ENCODE data around the gene INPP4A.
A peak's percentile ranks its signal among the peaks of the same experiment; 100 is the strongest.

The INPP4A gene

DNA sequence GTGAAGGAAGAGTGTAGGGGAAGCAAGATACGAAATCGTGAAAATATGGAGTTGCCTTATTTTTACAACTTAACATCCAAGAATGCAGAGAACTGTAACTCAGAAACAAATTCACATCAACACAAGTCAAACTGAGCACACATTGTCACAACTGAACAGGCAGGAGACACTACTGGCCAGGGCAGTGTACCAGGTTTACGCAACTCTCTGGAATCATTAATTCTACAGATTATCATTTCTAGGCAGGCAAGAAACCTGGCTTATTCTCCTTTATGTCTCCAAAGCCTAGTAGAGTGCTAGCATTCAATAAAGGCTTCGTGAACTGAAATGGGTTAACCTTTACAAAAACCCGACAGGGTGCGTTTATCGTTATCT lies 163.1 kb downstream of the INPP4A start:
- peak overlapping the region; percentile 79 for H3K4me3 ChIP-seq (ENCODE audit: low read depth, low read length)
- TF ChIP-seq CTCF (IDR thresholded peaks at IDR 0.05; ENCODE audit: low read depth, low read length): no peak

- H3K4me3 ChIP-seq (ENCODE audit: low read depth, low read length): peak within 1 kb of the TSS; percentile 79
- TF ChIP-seq CTCF (IDR thresholded peaks at IDR 0.05; ENCODE audit: low read depth, low read length): no peak
Observed at GRCh38 chr2:98608116-98608961, 163.7 kb downstream of the INPP4A start, which contains the start of the genes COA5 and UNC50. TSS of gene COA5 (minus strand) at chr2:98608512. CDS start at chr2:98608405, 107 bp downstream. TSS of gene UNC50 (plus strand) at chr2:98608589. CDS start at chr2:98609760, 1,171 bp downstream.

DNA sequence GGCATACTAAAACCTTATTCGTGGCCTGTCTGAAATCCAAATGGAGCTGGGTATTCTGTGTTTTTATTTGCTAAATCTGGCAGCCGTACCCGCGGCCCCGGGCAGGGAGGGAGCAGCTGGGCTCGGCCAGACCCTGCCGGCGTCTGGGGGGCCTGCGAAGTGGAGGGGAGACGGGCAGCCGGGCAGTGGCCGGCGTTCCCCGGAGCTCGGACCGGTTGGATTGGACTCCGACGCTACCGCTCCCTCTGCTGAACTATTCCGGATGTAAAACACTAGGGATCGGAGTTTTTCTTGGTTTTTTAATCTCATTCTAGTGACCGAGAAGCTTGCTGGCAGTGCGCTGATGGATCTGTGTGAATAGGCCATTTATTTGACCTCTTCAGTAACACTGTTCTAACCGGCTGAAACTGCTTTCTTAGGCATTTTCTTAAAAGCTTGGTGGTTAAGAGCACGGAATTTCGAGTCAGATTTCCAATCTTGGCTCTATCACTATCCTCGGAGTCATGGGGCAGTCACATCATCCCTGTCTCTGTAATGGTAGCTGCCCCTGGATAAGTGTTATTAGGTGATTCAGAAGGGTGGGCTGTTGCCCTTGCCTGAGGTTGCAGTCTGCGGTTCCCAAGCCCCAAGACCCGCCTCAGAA lies 164.4 kb downstream of the INPP4A start:
- TF ChIP-seq CTCF (IDR thresholded peaks at IDR 0.05; ENCODE audit: low read depth, low read length): no peak
- peak overlapping the region; percentile 79 for H3K4me3 ChIP-seq (ENCODE audit: low read depth, low read length)

DNA sequence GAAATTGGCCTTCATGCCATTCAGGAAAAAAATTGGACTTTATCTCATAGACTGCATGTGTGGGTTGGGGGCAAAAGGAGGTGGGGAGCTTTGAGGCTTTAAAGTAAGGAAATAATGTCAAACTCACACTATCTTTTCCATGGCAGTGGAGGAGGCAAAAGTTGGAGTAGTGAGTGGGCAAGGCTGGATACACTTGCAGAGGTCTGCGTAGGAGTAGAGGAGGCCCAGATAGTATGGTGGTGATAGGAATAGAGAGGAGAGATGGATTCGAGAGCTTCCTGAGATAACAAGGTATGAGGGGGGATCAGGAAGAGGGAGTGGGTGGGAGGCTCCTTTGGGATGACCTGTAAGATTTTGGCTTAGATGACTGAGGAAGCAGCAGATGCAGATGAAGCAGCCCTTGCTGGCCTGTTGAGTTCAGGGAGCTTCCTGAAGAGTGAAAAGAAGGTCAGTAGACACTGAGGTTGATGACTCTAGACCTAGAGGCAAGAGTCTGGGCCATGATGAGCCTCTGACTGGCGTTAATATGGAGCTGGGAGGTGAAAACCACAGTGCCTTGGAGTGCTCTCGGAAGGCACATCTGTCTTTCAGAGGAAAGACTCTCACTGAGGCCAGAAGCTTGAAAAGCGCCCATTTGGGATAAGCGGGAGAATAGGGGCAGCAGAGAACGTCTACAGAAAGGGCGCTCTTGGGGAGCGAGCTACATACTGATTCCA lies 169.5 kb downstream of the INPP4A start:
- no peak overlapping the region for H3K4me3 ChIP-seq (ENCODE audit: low read depth, low read length)
- no peak for TF ChIP-seq CTCF (IDR thresholded peaks at IDR 0.05; ENCODE audit: low read depth, low read length)

- TF ChIP-seq CTCF (IDR thresholded peaks at IDR 0.05; ENCODE audit: low read depth, low read length): no peak
- no peak overlapping the region for H3K4me3 ChIP-seq (ENCODE audit: low read depth, low read length)
Observed at GRCh38 chr2:98615481-98615880, 170.8 kb downstream of the INPP4A start.

- no peak overlapping the region for H3K4me3 ChIP-seq (ENCODE audit: low read depth, low read length)
Observed at GRCh38 chr2:98617149-98617548, 172.5 kb downstream of the INPP4A start.

More at GRCh38 chr2:98617149-98617548, 172.5 kb downstream of the INPP4A start:
- TF ChIP-seq CTCF (IDR thresholded peaks at IDR 0.05; ENCODE audit: low read depth, low read length): no peak

All from WI38 (cell line).